Mesendoderm (in vitro differentiated cells): ENCODE results near the gene TCF7L1.

Experiments used
- DNase-seq: peaks from one replicate; pipeline ENCODE4 v3.0.0; 2013
- H2AK5ac ChIP-seq: 2 replicates; pipeline ENCODE4 v1.6.1; 2013; ENCODE audit warnings: low read length, inconsistent platforms
- H2BK120ac ChIP-seq: 2 replicates; pipeline ENCODE4 v1.6.1; 2013; ENCODE audit warnings: low read depth, mild to moderate bottlenecking, low read length, moderate library complexity, mixed read lengths
- H2BK15ac ChIP-seq: replicated peaks from 2 replicates; pipeline ENCODE4 v1.6.1; 2013; ENCODE audit warnings: low read depth, mild to moderate bottlenecking, moderate library complexity
- H2BK5ac ChIP-seq: 2 replicates; pipeline ENCODE4 v1.6.1; 2013; ENCODE audit warnings: low read length, inconsistent platforms
- H3K18ac ChIP-seq: 2 replicates; pipeline ENCODE4 v1.6.1; 2013; ENCODE audit warnings: mild to moderate bottlenecking, low read length, mixed read lengths
- H3K23ac ChIP-seq: one replicate; pipeline ENCODE4 v1.6.1; 2013; ENCODE audit warnings: low read length
- H3K27ac ChIP-seq: 2 replicates; pipeline ENCODE4 v1.5.1; 2013; ENCODE audit warnings: low read depth, mild to moderate bottlenecking, inconsistent platforms, low read length, moderate library complexity
- H3K27me3 ChIP-seq: 2 replicates; pipeline ENCODE4 v1.6.1; 2013; ENCODE audit warnings: low read length, control low read depth, mild to moderate bottlenecking, inconsistent platforms; ENCODE audit not compliant: insufficient read depth, poor library complexity
- H3K36me3 ChIP-seq: 2 replicates; pipeline ENCODE4 v1.6.1; 2013; ENCODE audit warnings: low read length, inconsistent platforms; ENCODE audit not compliant: control insufficient read depth, insufficient read depth
- H3K4ac ChIP-seq: one replicate; pipeline ENCODE4 v1.6.1; 2013; ENCODE audit warnings: low read depth, mild to moderate bottlenecking, low read length, moderate library complexity
- H3K4me1 ChIP-seq: 2 replicates; pipeline ENCODE4 v1.6.1; 2013; ENCODE audit warnings: low read depth, low read length, inconsistent platforms; ENCODE audit not compliant: control insufficient read depth
- H3K4me2 ChIP-seq: 2 replicates; pipeline ENCODE4 v1.6.1; 2013; ENCODE audit warnings: low read length
- H3K4me3 ChIP-seq: 2 replicates; pipeline ENCODE4 v1.5.1; 2013; ENCODE audit warnings: mild to moderate bottlenecking, low read length
- H3K56ac ChIP-seq: one replicate; pipeline ENCODE4 v1.6.1; 2013; ENCODE audit warnings: low read length
- H3K79me1 ChIP-seq: 2 replicates; pipeline ENCODE4 v1.6.1; 2013; ENCODE audit warnings: low read length, inconsistent platforms
- H3K79me2 ChIP-seq: 2 replicates; pipeline ENCODE4 v1.6.1; 2013; ENCODE audit warnings: mild to moderate bottlenecking, low read length; ENCODE audit not compliant: control insufficient read depth, insufficient read depth
- H3K9ac ChIP-seq: 2 replicates; pipeline ENCODE4 v1.6.1; 2013; ENCODE audit warnings: low read length, inconsistent platforms
- H4K5ac ChIP-seq: one replicate; pipeline ENCODE4 v1.6.1; 2013; ENCODE audit warnings: low read length
- H4K8ac ChIP-seq: one replicate; pipeline ENCODE4 v1.6.1; 2013; ENCODE audit warnings: low read depth, mild to moderate bottlenecking, control low read depth, low read length, moderate library complexity
- WGBS: extraction: QIAGEN DNeasy Blood & Tissue Kit; methylation state at CpG from one replicate; pipeline ENCODE4 v1.1.7; 2013; ENCODE audit warnings: low lambda C conversion rate, missing lambda C conversion rate; ENCODE audit not compliant: insufficient coverage; ENCODE audit errors: extremely low coverage; 5-methylcytosine and 5-hydroxymethylcytosine counted together

The TCF7L1 gene

GRCh38 chr2:85264471-85264870 lies 131.3 kb downstream of the TCF7L1 start:
- no peak overlapping the region for H3K4me2 ChIP-seq
- no peak overlapping the region for H2AK5ac ChIP-seq
- no peak overlapping the region for H3K9ac ChIP-seq
- no peak overlapping the region for H3K56ac ChIP-seq
- no peaks in the 10 kb centered on the region for H3K79me2 ChIP-seq
- no peak overlapping the region for H2BK15ac ChIP-seq
- H3K27me3 ChIP-seq, result no peaks in the 10 kb centered on the region
- no peak overlapping the region for H3K18ac ChIP-seq
- H3K36me3 ChIP-seq, result no peaks in the 10 kb centered on the region
- peaks cover 17% of the 10 kb centered on the region for H3K4me1 ChIP-seq
- H2BK5ac ChIP-seq, result no peak overlapping the region
- no peak overlapping the region for H3K23ac ChIP-seq
- peak; percentile 89 for DNase-seq
- no peaks in the 10 kb centered on the region for H3K79me1 ChIP-seq
- no peak overlapping the region for H4K8ac ChIP-seq
- H3K4ac ChIP-seq, result no peak overlapping the region
- H2BK120ac ChIP-seq, result no peak overlapping the region
- H3K27ac ChIP-seq, result no peak overlapping the region
- WGBS, result no CpG with 5 or more reads among the region's 3 CpGs
- H3K4me3 ChIP-seq, result no peak overlapping the region
- H4K5ac ChIP-seq, result no peak overlapping the region

GRCh38 chr2:85265304-85265703 lies 132.1 kb downstream of the TCF7L1 start:
- no peak overlapping the region for H2BK15ac ChIP-seq
- no peak overlapping the region for H2BK120ac ChIP-seq
- H4K5ac ChIP-seq, result no peak overlapping the region
- peak overlapping the region; percentile 13 for H2BK5ac ChIP-seq
- no peaks in the 10 kb centered on the region for H3K27me3 ChIP-seq
- peak overlapping the region; percentile 39 for H3K4ac ChIP-seq
- H3K79me1 ChIP-seq, result no peaks in the 10 kb centered on the region
- no peak overlapping the region for H4K8ac ChIP-seq
- peak overlapping the region; percentile 24 for H3K18ac ChIP-seq
- WGBS, result no CpG with 5 or more reads among the region's 7 CpGs
- no peak overlapping the region for H3K23ac ChIP-seq
- no peaks in the 10 kb centered on the region for H3K79me2 ChIP-seq
- peaks cover 12% of the 10 kb centered on the region for H3K4me1 ChIP-seq
- peak overlapping the region; percentile 20 for H3K9ac ChIP-seq
- H3K4me2 ChIP-seq, result no peak overlapping the region
- H3K36me3 ChIP-seq, result no peaks in the 10 kb centered on the region
- no peak overlapping the region for H2AK5ac ChIP-seq
- H3K27ac ChIP-seq, result no peak overlapping the region
- no peak overlapping the region for H3K4me3 ChIP-seq
- DNase-seq, result peak; percentile 45
- H3K56ac ChIP-seq, result no peak overlapping the region

GRCh38 chr2:85266146-85267041 lies 133.2 kb downstream of the TCF7L1 start:
- Histone ChIP-seq H3K36me3 (no peaks in the 10 kb centered on the region), H3K4me1 (peaks cover 12% of the 10 kb centered on the region), H3K18ac (no peak overlapping the region), H3K4me3 (no peak overlapping the region), H2BK15ac (no peak overlapping the region), H3K9ac (no peak overlapping the region), H3K4me2 (no peak overlapping the region), H3K4ac (no peak overlapping the region), H3K27me3 (no peaks in the 10 kb centered on the region), H4K8ac (no peak overlapping the region), H3K23ac (no peak overlapping the region), H3K79me1 (no peaks in the 10 kb centered on the region), H4K5ac (no peak overlapping the region), H3K79me2 (no peaks in the 10 kb centered on the region), H2BK120ac (no peak overlapping the region), H2AK5ac (no peak overlapping the region), H3K56ac (no peak overlapping the region), H3K27ac (no peak overlapping the region), H2BK5ac (no peak overlapping the region)
- no CpG with 5 or more reads among the region's 7 CpGs for WGBS
- DNase-seq, result peak; percentile 88

- peak overlapping the region; percentile 15 for H3K18ac ChIP-seq
- no peak overlapping the region for H3K27ac ChIP-seq
- no peak overlapping the region for H2BK120ac ChIP-seq
- no peak overlapping the region for H4K5ac ChIP-seq
- H3K4ac ChIP-seq, result no peak overlapping the region
- no peak overlapping the region for H3K23ac ChIP-seq
- H2BK5ac ChIP-seq, result no peak overlapping the region
- H3K4me1 ChIP-seq, result peaks cover 4% of the 10 kb centered on the region
- DNase-seq, result peak; percentile 24
- H3K56ac ChIP-seq, result no peak overlapping the region
- H3K27me3 ChIP-seq, result no peaks in the 10 kb centered on the region
- no peak overlapping the region for H4K8ac ChIP-seq
- no peaks in the 10 kb centered on the region for H3K36me3 ChIP-seq
- no peak overlapping the region for H3K9ac ChIP-seq
- H2BK15ac ChIP-seq, result no peak overlapping the region
- H2AK5ac ChIP-seq, result no peak overlapping the region
- H3K4me2 ChIP-seq, result no peak overlapping the region
- WGBS, result no CpG with 5 or more reads among the region's 6 CpGs
- H3K79me1 ChIP-seq, result no peaks in the 10 kb centered on the region
- no peak overlapping the region for H3K4me3 ChIP-seq
- H3K79me2 ChIP-seq, result no peaks in the 10 kb centered on the region
Measured at GRCh38 chr2:85269959-85270358, 136.8 kb downstream of the TCF7L1 start.

- Histone ChIP-seq H3K4me1 (no peaks in the 10 kb centered on the region), H3K4me3 (no peak overlapping the region), H2BK5ac (no peak overlapping the region), H3K23ac (no peak overlapping the region), H4K5ac (no peak overlapping the region), H2BK120ac (no peak overlapping the region), H3K9ac (no peak overlapping the region), H3K4me2 (no peak overlapping the region), H4K8ac (no peak overlapping the region), H3K36me3 (no peaks in the 10 kb centered on the region), H3K18ac (no peak overlapping the region), H3K79me1 (no peaks in the 10 kb centered on the region), H3K27me3 (no peaks in the 10 kb centered on the region), H3K27ac (no peak overlapping the region), H2BK15ac (no peak overlapping the region), H2AK5ac (no peak overlapping the region), H3K56ac (no peak overlapping the region), H3K4ac (no peak overlapping the region), H3K79me2 (no peaks in the 10 kb centered on the region)
- DNase-seq, result no peak
- no CpG with 5 or more reads among the region's 6 CpGs for WGBS
Measured at GRCh38 chr2:85272357-85272756, 139.2 kb downstream of the TCF7L1 start.
